Testis (tissue), 2 donors: ENCODE results near the gene RAD50.

Source experiments
- CTCF ChIP-seq, 3 experiments: fragments of 450-650 bp in 2 of 3; fragments of 200-600 bp in 1 of 3; sonication (generic) in 1 of 3; IDR thresholded peaks; one replicate each; pipeline ENCODE4 v1.5.1; 2016 to 2019; ENCODE audit warnings: antibody characterized with exemption in 3 of 3, mild to moderate bottlenecking in 2 of 3, moderate library complexity in 1 of 3
- POLR2A ChIP-seq: fragments of 450-650 bp; IDR thresholded peaks from one replicate; pipeline ENCODE4 v1.6.1; 2017; ENCODE audit warnings: antibody characterized with exemption, mild to moderate bottlenecking, moderate library complexity

- TF ChIP-seq CTCF (IDR thresholded peaks at IDR 0.05), result no peak
- no peak for TF ChIP-seq POLR2A
Measured at GRCh38 chr5:132528866-132529634, 27.7 kb upstream of the RAD50 start.
